ENCODE results near the gene ACSL5. TPM values are rescaled to one million over a fixed set of nuclear protein-coding genes. Genes with fewer than 3 reads are reported as not detected.

The ACSL5 gene
- total RNA-seq, 1 experiment from 2014 or later = not detected

GRCh38 chr10:112446855-112447619, 73.1 kb downstream of the ACSL5 start, which contains the start of the genes VTI1A and ZDHHC6:
Gene VTI1A, plus strand, starts transcription at chr10:112447215. Its CDS starts 159 bp downstream, at chr10:112447374.
Gene ZDHHC6, minus strand, starts transcription at chr10:112446914. Its CDS starts 1,478 bp downstream, at chr10:112445436.
- H3K9ac ChIP-seq (ENCODE audit: extremely low read depth, insufficient read length, low read length) = peak within 1 kb of the TSS; percentile 86
- no peak within 1 kb of the TSS for H3K4ac ChIP-seq (ENCODE audit: low read depth, low read length)
- peaks cover 4% of the 10 kb centered on the region; the same call in 1 of the 2 replicates for H3K79me2 ChIP-seq (ENCODE audit: insufficient read depth, low read length)
- no peak within 1 kb of the TSS for H3T11ph ChIP-seq (ENCODE audit: low read length)
- H2AK5ac ChIP-seq (ENCODE audit: insufficient read length, low read length) = no peak within 1 kb of the TSS
- peak within 1 kb of the TSS; percentile 86 for H3K4me2 ChIP-seq (ENCODE audit: insufficient read depth, insufficient read length, low read length)
- H3K14ac ChIP-seq (ENCODE audit: insufficient read depth, low read length) = peak within 1 kb of the TSS; percentile 91; the same call in 1 of the 2 replicates
- H2BK20ac ChIP-seq (ENCODE audit: low read depth, low read length, poor library complexity, severe bottlenecking) = no peak within 1 kb of the TSS
- peak within 1 kb of the TSS; percentile 48 to 99 (median 99) for H3K27ac Mint-ChIP-seq
- peak within 1 kb of the TSS; percentile 69 for H3K18ac ChIP-seq (ENCODE audit: insufficient read length, low read depth, low read length)
- DNase-seq = peak; percentile 82
- H3K27ac ChIP-seq (ENCODE audit: insufficient read length, low read depth, low read length) = no peak within 1 kb of the TSS
- H3K4me3 Mint-ChIP-seq = peak within 1 kb of the TSS; percentile 85 to 90
- H3K4me1 Mint-ChIP-seq = peaks cover 8 to 10% of the 10 kb centered on the region in 2 experiments
- no peak within 1 kb of the TSS for H3K23ac ChIP-seq (ENCODE audit: insufficient read length, low read depth, low read length)
- H3K4me1 ChIP-seq (ENCODE audit: insufficient read depth, low read length) = no peaks in the 10 kb centered on the region
- H2BK120ac ChIP-seq (ENCODE audit: low read depth, low read length, poor library complexity, severe bottlenecking) = no peak within 1 kb of the TSS
- peak within 1 kb of the TSS; percentile 92 for H2AFZ ChIP-seq (ENCODE audit: low read length)
- H4K20me1 ChIP-seq (ENCODE audit: control insufficient read depth, insufficient read depth, insufficient read length) = no peaks in the 10 kb centered on the region
- no peak within 1 kb of the TSS for H4K91ac ChIP-seq (ENCODE audit: insufficient read length, low read depth, low read length)
- no peaks in the 10 kb centered on the region for H3K27me3 ChIP-seq (ENCODE audit: insufficient read depth, low read length)
- peaks cover 0 to 44% (median 26%) of the 10 kb centered on the region in 3 experiments; a peak in 5 of 7 replicates for H3K36me3 Mint-ChIP-seq (ENCODE audit: insufficient read depth in 1 of 3, low read depth in 3 of 3)
- H3K27me3 Mint-ChIP-seq (ENCODE audit: low read depth) = no peaks in the 10 kb centered on the region
- no peak within 1 kb of the TSS for H2BK15ac ChIP-seq (ENCODE audit: low read depth, low read length)
- peaks cover 5% of the 10 kb centered on the region for H3K23me2 ChIP-seq (ENCODE audit: insufficient read length, low read depth, low read length, poor library complexity, severe bottlenecking)
- H3K56ac ChIP-seq (ENCODE audit: insufficient read length, low read depth, low read length) = no peak within 1 kb of the TSS
- H2BK12ac ChIP-seq (ENCODE audit: insufficient read length, low read depth, low read length) = no peak within 1 kb of the TSS
- H3K9me3 Mint-ChIP-seq = no peaks in the 10 kb centered on the region
- WGBS (ENCODE audit: extremely low coverage, insufficient read length, low lambda C conversion rate) = no CpG with 5 or more reads among the region's 59 CpGs
- no peak within 1 kb of the TSS for H4K5ac ChIP-seq (ENCODE audit: insufficient read length, low read depth, low read length)
- H3K9me3 ChIP-seq (ENCODE audit: control insufficient read depth, low read depth, low read length) = no peaks in the 10 kb centered on the region
- TF ChIP-seq CTCF (conservative IDR thresholded peaks at IDR 0.05) = no peak
- H3K79me1 ChIP-seq (ENCODE audit: insufficient read depth, low read depth, low read length, poor library complexity, severe bottlenecking) = no peaks in the 10 kb centered on the region
- H4K8ac ChIP-seq (replicated peaks; ENCODE audit: insufficient read length, low read depth, low read length) = no peak within 1 kb of the TSS
- no peak within 1 kb of the TSS for H2BK5ac ChIP-seq (ENCODE audit: insufficient read length, low read length)

All from H9 (cell line).